Ishikawa (cell line): ENCODE results near the gene MAL.

Experiments used
- CREB1 ChIP-seq: IDR thresholded peaks from 2 replicates; pipeline ENCODE4 v1.6.1; 2012; ENCODE audit warnings: low read depth
- EGR1 ChIP-seq: IDR thresholded peaks from 2 replicates; pipeline ENCODE4 v1.6.1; 2012
- EP300 ChIP-seq: IDR thresholded peaks from 2 replicates; pipeline ENCODE4 v1.6.1; 2012; ENCODE audit warnings: borderline replicate concordance
- RAD21 ChIP-seq: IDR thresholded peaks from 2 replicates; pipeline ENCODE4 v1.6.1; 2012; ENCODE audit warnings: low read depth
- TCF12 ChIP-seq: IDR thresholded peaks from 2 replicates; pipeline ENCODE4 v1.6.1; 2012; ENCODE audit warnings: low read depth
- TEAD4 ChIP-seq: IDR thresholded peaks from 2 replicates; pipeline ENCODE4 v1.6.1; 2012
- YY1 ChIP-seq: IDR thresholded peaks from 2 replicates; pipeline ENCODE4 v1.6.1; 2012; ENCODE audit warnings: low read depth
- TF ChIP-seq, protein P1 (sequence below): IDR thresholded peaks from 2 replicates; pipeline ENCODE4 v1.6.1; 2012

DNA sequence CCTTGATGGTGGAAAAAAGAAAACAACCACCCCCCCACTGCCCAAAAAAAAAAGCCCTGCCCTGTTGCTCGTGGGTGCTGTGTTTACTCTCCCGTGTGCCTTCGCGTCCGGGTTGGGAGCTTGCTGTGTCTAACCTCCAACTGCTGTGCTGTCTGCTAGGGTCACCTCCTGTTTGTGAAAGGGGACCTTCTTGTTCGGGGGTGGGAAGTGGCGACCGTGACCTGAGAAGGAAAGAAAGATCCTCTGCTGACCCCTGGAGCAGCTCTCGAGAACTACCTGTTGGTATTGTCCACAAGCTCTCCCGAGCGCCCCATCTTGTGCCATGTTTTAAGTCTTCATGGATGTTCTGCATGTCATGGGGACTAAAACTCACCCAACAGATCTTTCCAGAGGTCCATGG is 28.0 kb downstream of the MAL start:
- TF ChIP-seq CREB1 (no peak), YY1 (no peak), EP300 (no peak), EGR1 (no peak), RAD21 (peak; percentile 66), TCF12 (no peak), TEAD4 (no peak)
- TF ChIP-seq, protein P1, sequence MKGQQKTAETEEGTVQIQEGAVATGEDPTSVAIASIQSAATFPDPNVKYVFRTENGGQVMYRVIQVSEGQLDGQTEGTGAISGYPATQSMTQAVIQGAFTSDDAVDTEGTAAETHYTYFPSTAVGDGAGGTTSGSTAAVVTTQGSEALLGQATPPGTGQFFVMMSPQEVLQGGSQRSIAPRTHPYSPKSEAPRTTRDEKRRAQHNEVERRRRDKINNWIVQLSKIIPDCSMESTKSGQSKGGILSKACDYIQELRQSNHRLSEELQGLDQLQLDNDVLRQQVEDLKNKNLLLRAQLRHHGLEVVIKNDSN: no peak
